GM12801 (cell line): ENCODE results near the gene WDFY2.

ENCODE experiments used
- TF ChIP-seq, protein P1 (sequence below): IDR thresholded peaks from one replicate; pipeline ENCODE4 v1.5.1; 2011; ENCODE audit warnings: control low read depth; ENCODE audit not compliant: insufficient read length; ENCODE audit errors: extremely low read depth

WDFY2 gene

DNA sequence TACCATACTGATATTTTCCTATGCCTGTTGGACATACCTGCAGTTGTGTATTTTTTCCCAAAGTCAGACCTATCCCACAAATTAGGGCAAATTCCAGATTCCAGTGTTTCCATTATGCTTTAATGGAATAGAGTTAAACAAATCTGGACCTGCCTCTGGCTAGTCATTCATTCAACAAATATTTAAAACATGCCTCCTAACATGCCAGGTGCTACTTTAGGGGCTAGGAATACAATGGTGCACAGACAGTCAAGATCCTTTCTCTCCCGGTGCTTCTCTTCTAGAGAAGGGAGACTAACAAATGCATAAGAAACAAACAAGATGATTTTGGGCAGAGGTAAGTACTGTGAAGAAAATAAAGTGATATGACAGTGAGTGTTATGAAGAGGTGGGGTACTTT, 7.5 kb upstream of the WDFY2 start:
- TF ChIP-seq, protein P1, sequence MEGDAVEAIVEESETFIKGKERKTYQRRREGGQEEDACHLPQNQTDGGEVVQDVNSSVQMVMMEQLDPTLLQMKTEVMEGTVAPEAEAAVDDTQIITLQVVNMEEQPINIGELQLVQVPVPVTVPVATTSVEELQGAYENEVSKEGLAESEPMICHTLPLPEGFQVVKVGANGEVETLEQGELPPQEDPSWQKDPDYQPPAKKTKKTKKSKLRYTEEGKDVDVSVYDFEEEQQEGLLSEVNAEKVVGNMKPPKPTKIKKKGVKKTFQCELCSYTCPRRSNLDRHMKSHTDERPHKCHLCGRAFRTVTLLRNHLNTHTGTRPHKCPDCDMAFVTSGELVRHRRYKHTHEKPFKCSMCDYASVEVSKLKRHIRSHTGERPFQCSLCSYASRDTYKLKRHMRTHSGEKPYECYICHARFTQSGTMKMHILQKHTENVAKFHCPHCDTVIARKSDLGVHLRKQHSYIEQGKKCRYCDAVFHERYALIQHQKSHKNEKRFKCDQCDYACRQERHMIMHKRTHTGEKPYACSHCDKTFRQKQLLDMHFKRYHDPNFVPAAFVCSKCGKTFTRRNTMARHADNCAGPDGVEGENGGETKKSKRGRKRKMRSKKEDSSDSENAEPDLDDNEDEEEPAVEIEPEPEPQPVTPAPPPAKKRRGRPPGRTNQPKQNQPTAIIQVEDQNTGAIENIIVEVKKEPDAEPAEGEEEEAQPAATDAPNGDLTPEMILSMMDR: no peak

DNA sequence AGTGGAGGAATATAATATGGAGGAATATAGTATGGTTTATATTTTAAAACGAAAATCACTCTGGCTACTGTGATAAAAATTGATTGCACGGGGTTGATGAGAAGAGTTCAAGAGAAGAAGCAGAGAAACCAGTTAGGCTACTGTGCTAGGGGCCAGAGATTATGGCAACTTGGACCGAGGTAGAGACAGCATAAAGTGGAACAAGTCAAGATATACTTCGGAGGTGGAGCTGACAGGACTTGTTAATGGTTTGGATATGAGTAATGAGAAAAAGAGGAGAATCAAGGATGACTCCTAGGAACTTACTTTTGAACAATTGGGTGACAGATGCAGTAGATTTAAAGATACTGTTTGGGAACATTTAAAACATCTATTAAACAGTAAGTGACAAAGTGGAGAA, 6.6 kb upstream of the WDFY2 start:
- TF ChIP-seq, protein P1: no peak

DNA sequence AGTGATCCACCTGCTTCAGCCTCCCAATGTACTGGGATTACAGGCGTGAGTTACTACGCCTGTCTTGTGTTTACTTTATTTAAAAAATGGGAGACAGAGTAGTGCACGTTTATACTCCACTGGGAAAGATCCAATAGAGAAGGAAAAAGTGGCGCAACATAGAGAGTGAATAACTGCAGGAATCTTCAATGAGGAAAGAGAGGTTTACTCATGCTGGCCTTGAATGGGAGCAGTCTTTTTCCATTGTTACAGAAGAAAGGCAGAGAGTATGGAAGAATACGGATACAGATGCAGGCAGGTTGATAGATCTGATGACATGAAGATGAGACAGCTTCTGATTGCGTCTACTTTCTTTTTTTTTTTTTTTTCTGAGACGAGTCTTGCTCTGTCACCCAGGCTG, 4.6 kb upstream of the WDFY2 start:
- TF ChIP-seq, protein P1: no peak

DNA sequence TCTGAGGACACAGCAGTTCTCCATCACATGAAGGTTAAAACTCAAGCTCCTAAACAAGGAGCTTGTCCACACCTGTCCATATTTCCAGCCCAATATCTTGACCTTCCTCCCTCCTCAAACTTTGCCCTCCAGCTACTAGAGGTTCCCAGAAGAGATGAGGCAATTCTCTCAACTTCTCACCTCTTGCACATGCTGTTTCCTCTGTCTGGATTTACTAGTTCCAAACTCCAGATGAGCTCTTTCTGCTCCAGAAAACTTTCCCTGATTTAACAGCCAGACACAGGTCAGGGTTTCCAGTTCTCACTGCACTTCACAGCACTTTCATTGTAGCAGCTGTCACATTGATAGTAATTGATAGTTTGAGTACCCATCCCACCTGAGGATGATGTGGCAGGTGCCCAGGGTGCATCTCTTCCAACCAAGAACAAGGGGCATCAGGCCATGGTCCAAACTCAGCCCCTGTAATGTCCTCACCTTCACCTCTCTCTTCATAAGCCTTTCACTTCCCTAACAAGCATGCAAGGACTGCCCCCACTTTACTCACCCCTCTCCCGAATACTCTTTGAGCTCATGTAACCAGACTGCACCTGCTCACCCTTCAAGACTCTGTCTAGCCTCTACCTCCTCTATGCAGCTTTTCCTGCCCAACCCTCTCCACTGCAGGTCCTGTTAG, 3.0 kb upstream of the WDFY2 start:
- TF ChIP-seq, protein P1: no peak

DNA sequence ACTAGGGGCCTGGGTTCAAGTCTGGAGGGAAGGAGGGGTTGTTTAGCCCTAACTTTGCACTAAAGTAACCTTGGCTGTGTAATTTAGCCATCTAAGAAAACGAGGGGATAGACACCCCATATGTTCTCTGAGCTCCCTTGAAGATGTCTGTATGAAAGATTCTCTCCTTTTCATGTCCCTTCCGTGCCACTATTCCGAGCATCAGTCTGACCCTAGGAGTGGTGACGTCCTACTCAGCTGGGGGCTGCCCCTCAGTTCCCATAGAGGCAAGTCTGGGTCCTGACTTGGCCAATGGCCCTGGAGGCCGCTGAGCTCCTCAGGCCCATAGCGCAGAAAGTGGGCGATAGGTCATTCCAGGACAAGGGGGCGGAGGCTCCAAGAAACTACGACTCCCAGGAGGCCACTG, 790 bp upstream of the WDFY2 start:
- TF ChIP-seq, protein P1: no peak

DNA sequence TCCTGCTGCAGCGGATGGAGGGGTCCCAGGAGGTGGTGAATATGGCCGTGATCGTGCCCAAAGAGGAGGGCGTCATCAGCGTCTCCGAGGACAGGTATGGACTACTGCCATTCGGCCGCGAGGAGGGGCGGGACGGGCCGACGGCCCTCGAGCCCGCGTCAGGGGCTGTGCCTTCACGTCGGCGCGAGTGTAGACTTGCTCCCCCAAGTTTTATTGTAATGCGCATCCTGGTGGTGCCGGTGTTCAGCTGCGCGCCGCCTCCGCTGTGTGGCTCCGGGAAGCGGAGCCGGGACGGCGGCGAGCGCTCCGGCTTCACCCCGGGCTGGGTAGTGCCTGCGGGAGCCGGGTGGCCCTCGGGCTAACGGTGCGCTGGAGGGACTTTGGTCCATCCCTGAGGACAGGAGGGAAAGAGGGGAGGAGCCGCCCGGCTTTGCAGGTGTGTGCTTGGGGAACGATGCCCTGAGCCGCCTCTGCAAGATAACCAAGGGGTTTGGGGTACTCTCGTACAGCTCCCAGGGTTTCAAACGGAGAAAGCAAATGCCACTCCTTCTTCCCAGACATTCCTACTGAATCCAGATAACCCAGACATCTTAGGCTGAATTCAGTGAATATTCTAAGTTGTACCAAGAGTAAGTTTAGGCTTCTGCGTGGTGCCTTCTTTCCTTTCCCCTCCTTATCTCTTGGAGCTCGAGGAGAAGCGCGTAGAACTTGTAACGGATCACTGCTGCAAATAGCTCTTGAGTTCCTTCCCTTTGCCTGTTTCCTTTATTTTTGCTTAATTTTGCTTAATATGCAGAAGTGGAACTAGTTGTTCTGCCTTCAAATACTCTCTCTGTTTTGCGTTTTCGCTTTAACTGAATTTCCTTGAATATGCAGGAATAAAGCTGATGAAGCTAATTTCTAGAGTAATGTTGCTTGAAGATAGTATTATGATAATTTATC, 740 bp downstream of the WDFY2 start:
- TF ChIP-seq, protein P1: no peak

DNA sequence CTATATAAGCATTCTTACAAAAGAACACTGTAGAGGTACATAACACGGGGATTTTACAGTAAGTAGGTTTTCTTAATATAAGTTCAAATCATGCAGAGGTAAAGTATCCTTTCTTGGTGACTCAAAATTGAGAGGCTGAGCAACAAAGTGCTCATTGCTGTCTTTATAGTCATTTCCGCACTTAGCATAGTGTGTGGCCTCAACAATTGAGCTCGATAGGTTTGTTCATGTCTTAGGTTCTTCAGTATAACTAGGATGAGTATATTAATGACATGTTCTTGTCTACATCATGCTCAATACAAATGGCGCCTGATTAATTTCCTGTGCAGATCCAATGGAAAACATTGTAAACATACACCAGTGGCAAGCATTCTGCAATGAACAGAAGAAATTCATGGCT, 1.4 kb downstream of the WDFY2 start:
- TF ChIP-seq, protein P1: no peak
